B cell (primary cell): ENCODE measurements around the gene IL19.

Source experiments
- EZH2 ChIP-seq: IDR thresholded peaks from 2 replicates; pipeline ENCODE4 v1.6.1; 2012; ENCODE audit warnings: borderline replicate concordance, low read depth, mild to moderate bottlenecking, moderate library complexity, low read length; ENCODE audit not compliant: insufficient read depth, poor library complexity, severe bottlenecking
- TF ChIP-seq, protein P1 (sequence below): fragments of 200-600 bp; IDR thresholded peaks from one replicate; pipeline ENCODE4 v1.8.0; 2022; ENCODE audit warnings: antibody characterized with exemption, mild to moderate bottlenecking

DNA sequence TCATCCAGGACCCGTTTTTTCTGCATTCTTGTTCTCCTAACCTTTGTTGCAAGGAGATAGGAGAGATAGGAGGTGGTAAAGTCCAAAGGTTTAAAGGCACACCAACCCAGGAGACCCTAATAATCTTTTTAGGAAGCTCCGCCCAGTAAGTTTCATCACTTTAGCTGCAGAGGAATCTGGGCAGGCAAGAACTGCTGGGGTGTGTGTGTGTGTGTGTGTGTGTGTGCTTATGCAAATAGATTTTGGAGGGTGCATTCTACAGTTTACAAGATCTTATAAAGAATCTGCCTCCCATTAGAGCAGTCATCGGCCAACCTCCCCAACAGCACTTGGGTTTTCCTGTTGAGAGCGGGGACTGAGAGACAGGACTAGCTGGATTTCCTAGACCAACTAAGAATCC, 5.7 kb downstream of the IL19 start:
- TF ChIP-seq, protein P1, sequence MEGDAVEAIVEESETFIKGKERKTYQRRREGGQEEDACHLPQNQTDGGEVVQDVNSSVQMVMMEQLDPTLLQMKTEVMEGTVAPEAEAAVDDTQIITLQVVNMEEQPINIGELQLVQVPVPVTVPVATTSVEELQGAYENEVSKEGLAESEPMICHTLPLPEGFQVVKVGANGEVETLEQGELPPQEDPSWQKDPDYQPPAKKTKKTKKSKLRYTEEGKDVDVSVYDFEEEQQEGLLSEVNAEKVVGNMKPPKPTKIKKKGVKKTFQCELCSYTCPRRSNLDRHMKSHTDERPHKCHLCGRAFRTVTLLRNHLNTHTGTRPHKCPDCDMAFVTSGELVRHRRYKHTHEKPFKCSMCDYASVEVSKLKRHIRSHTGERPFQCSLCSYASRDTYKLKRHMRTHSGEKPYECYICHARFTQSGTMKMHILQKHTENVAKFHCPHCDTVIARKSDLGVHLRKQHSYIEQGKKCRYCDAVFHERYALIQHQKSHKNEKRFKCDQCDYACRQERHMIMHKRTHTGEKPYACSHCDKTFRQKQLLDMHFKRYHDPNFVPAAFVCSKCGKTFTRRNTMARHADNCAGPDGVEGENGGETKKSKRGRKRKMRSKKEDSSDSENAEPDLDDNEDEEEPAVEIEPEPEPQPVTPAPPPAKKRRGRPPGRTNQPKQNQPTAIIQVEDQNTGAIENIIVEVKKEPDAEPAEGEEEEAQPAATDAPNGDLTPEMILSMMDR: no peak
- TF ChIP-seq EZH2: no peak
